ENCODE results near the gene SPSB2. TPM values are rescaled to one million over a fixed set of nuclear protein-coding genes. Genes with fewer than 3 reads are reported as not detected.

The SPSB2 gene
- total RNA-seq (10 to 100 TPM in 3 of 5 experiments, 1 to 10 TPM in 2; 5.1 to 20.2 (median 11.2) TPM), polyA plus RNA-seq (10 to 100 TPM; 10.8 to 14.5 TPM), total RNA-seq (6.7 reads per million, percentile 29 among the genes with 10 or more reads in this experiment)

- Histone ChIP-seq H3K27me3 (ENCODE audit: control insufficient read depth in 2 of 2, insufficient read depth in 2 of 2, low read length in 2 of 2) (no peaks in the 10 kb centered on the region), H3K36me3 (ENCODE audit: control insufficient read depth in 2 of 3, insufficient read depth in 3 of 3, low read length in 3 of 3) (peaks cover 3 to 27% (median 6%) of the 10 kb centered on the region in 3 experiments), H3K27ac (ENCODE audit: low read depth, low read length) (peak within 1 kb of the TSS; percentile 77), H3K4me3 (ENCODE audit: low read length) (peak within 1 kb of the TSS; percentile 98), H3K4me1 (ENCODE audit: control insufficient read depth in 2 of 2, insufficient read depth in 2 of 2, low read length in 2 of 2) (peaks cover 32 to 34% of the 10 kb centered on the region in 2 donors), H3K9me3 (ENCODE audit: control insufficient read depth in 2 of 3, low read length in 3 of 3) (no peaks in the 10 kb centered on the region)
- H3K9me3 Mint-ChIP-seq: no peaks in the 10 kb centered on the region
- peaks cover 34 to 58% (median 47%) of the 10 kb centered on the region in 7 donors for H3K4me1 Mint-ChIP-seq
- no peaks in the 10 kb centered on the region for H3K27me3 Mint-ChIP-seq
- peak; percentile 96 to 100 (median 98) for DNase-seq
- CTCF ChIA-PET: interaction anchor here (0.7 to 6.9 kb wide), 31 partner anchors 9 to 240 kb away, joined by 3 to 45 read pairs (median 4); partner anchors contain the start of genes C12orf57, C1RL, CDCA3 and LRRC23
- ATAC-seq: peak; percentile 97
- peak within 1 kb of the TSS; percentile 79 to 94 (median 88) for H3K27ac Mint-ChIP-seq
- H3K36me3 Mint-ChIP-seq: peaks cover 0 to 42% (median 3%) of the 10 kb centered on the region in 5 donors
- POLR2A ChIA-PET: interaction anchor here (0.7 to 4.6 kb wide), 40 partner anchors 9 to 316 kb away, joined by 3 to 70 read pairs (median 5); partner anchors contain the start of genes C12orf57, CDCA3, ENO2 and LPCAT3
- H3K4me3 Mint-ChIP-seq: peak within 1 kb of the TSS; percentile 87 to 95 (median 91)
- intact Hi-C loops (cut with micrococcal nuclease): loop anchor here (1.0 to 5.0 kb wide), 21 partner anchors 18 to 1824 kb away; partner anchors contain the start of genes EMG1 (in 2 of the 2), ENO2 (in 2 of the 2), LPCAT3 (in 2 of the 2) and LRRC23 (in 2 of the 2)
These were observed at the start of gene SPSB2 for GRCh38 chr12:6873094-6874014. Gene SPSB2 (minus strand): TSS chr12:6873303. CDS start chr12:6872901, 402 bp downstream.

- H3K27ac ChIP-seq (ENCODE audit: low read depth, low read length): no peak overlapping the region
- no peaks in the 10 kb centered on the region for H3K27me3 ChIP-seq (ENCODE audit: control insufficient read depth in 2 of 2, insufficient read depth in 2 of 2, low read length in 2 of 2)
- Mint-ChIP-seq H3K27ac (peak overlapping the region in 5 of 9 donors; percentile 1 to 61 (median 32)), H3K36me3 (peaks cover 0 to 33% (median 9%) of the 10 kb centered on the region in 5 donors), H3K27me3 (no peaks in the 10 kb centered on the region), H3K4me1 (peaks cover 14 to 56% (median 22%) of the 10 kb centered on the region in 7 donors), H3K9me3 (no peaks in the 10 kb centered on the region), H3K4me3 (no peak overlapping the region)
- H3K4me1 ChIP-seq (ENCODE audit: control insufficient read depth in 2 of 2, insufficient read depth in 2 of 2, low read length in 2 of 2): peaks cover 8 to 12% of the 10 kb centered on the region in 2 donors
- POLR2A ChIA-PET: interaction anchor here (1.5 to 23.3 kb wide), 2 partner anchors 16 to 20 kb away, joined by 6 to 367 read pairs; partner anchors contain the start of genes C12orf57, PTPN6 and RNU7-1
- ATAC-seq (no peak), DNase-seq (no peak)
- intact Hi-C loops (cut with micrococcal nuclease): no loop called here
- H3K4me3 ChIP-seq (ENCODE audit: low read length): no peak overlapping the region
- peaks cover 0 to 53% (median 8%) of the 10 kb centered on the region in 3 experiments for H3K36me3 ChIP-seq (ENCODE audit: control insufficient read depth in 2 of 3, insufficient read depth in 3 of 3, low read length in 3 of 3)
- CTCF ChIA-PET: interaction anchor here (0.6 to 1.7 kb wide), 5 partner anchors 15 to 233 kb away, joined by 3 to 4 read pairs (median 3); partner anchors contain the start of gene ZNF384
- H3K9me3 ChIP-seq (ENCODE audit: control insufficient read depth in 2 of 3, low read length in 3 of 3): no peaks in the 10 kb centered on the region
These were observed 49.2 kb upstream of the SPSB2 start for GRCh38 chr12:6921996-6922946.

- Mint-ChIP-seq H3K27ac (peak overlapping the region in 2 of 9 donors; percentile 14 to 86), H3K4me1 (peaks cover 7 to 55% (median 16%) of the 10 kb centered on the region in 7 donors), H3K27me3 (peaks cover 0 to 1% (median 0%) of the 10 kb centered on the region in 5 donors), H3K4me3 (no peak overlapping the region), H3K9me3 (no peaks in the 10 kb centered on the region), H3K36me3 (peaks cover 0 to 35% (median 9%) of the 10 kb centered on the region in 5 donors)
- DNase-seq: no peak
- H3K27ac ChIP-seq (ENCODE audit: low read depth, low read length): no peak overlapping the region
- no peaks in the 10 kb centered on the region for H3K27me3 ChIP-seq (ENCODE audit: control insufficient read depth in 2 of 2, insufficient read depth in 2 of 2, low read length in 2 of 2)
- ChIA-PET CTCF (interaction anchor here (0.6 to 1.7 kb wide), 6 partner anchors 14 to 232 kb away, joined by 3 to 4 read pairs (median 3); partner anchors contain the start of gene ZNF384), POLR2A (interaction anchor here (1.0 to 23.3 kb wide), 3 partner anchors 15 to 70 kb away, joined by 3 to 367 read pairs (median 6); partner anchors contain the start of genes C12orf57, CDCA3, PTPN6 and RNU7-1)
- no peak for ATAC-seq
- peaks cover 5 to 7% of the 10 kb centered on the region in 2 donors for H3K4me1 ChIP-seq (ENCODE audit: control insufficient read depth in 2 of 2, insufficient read depth in 2 of 2, low read length in 2 of 2)
- intact Hi-C loops (cut with micrococcal nuclease): no loop called here
- no peaks in the 10 kb centered on the region for H3K9me3 ChIP-seq (ENCODE audit: control insufficient read depth in 2 of 3, low read length in 3 of 3)
- peaks cover 5 to 60% (median 14%) of the 10 kb centered on the region in 3 experiments for H3K36me3 ChIP-seq (ENCODE audit: control insufficient read depth in 2 of 3, insufficient read depth in 3 of 3, low read length in 3 of 3)
- no peak overlapping the region for H3K4me3 ChIP-seq (ENCODE audit: low read length)
These were observed 48.4 kb upstream of the SPSB2 start for GRCh38 chr12:6921539-6921938.

- Mint-ChIP-seq H3K4me3 (no peak overlapping the region), H3K36me3 (peaks cover 0 to 44% (median 9%) of the 10 kb centered on the region in 5 donors), H3K27ac (peak overlapping the region in 7 of 9 donors; percentile 3 to 72 (median 31)), H3K27me3 (peaks cover 0 to 1% (median 0%) of the 10 kb centered on the region in 5 donors), H3K9me3 (no peaks in the 10 kb centered on the region), H3K4me1 (peaks cover 3 to 61% (median 29%) of the 10 kb centered on the region in 7 donors)
- intact Hi-C loops (cut with micrococcal nuclease): no loop called here
- Histone ChIP-seq H3K4me1 (ENCODE audit: control insufficient read depth in 2 of 2, insufficient read depth in 2 of 2, low read length in 2 of 2) (peaks cover 7 to 10% of the 10 kb centered on the region in 2 donors), H3K4me3 (ENCODE audit: low read length) (no peak overlapping the region), H3K27me3 (ENCODE audit: control insufficient read depth in 2 of 2, insufficient read depth in 2 of 2, low read length in 2 of 2) (no peaks in the 10 kb centered on the region), H3K27ac (ENCODE audit: low read depth, low read length) (no peak overlapping the region), H3K36me3 (ENCODE audit: control insufficient read depth in 2 of 3, insufficient read depth in 3 of 3, low read length in 3 of 3) (peaks cover 5 to 71% (median 14%) of the 10 kb centered on the region in 3 experiments), H3K9me3 (ENCODE audit: control insufficient read depth in 2 of 3, low read length in 3 of 3) (no peaks in the 10 kb centered on the region)
- POLR2A ChIA-PET: interaction anchor here (0.6 to 23.3 kb wide), 4 partner anchors 12 to 65 kb away, joined by 3 to 367 read pairs (median 4); partner anchors contain the start of genes C12orf57, PTPN6 and RNU7-1
- DNase-seq (no peak), ATAC-seq (no peak)
- CTCF ChIA-PET: interaction anchor here (0.9 to 1.0 kb wide), 2 partner anchors 47 to 316 kb away, joined by 3 read pairs; partner anchors contain the start of gene SPSB2
These were observed 46.5 kb upstream of the SPSB2 start for GRCh38 chr12:6919588-6919987.

- Histone ChIP-seq H3K4me1 (ENCODE audit: control insufficient read depth in 2 of 2, insufficient read depth in 2 of 2, low read length in 2 of 2) (peaks cover 11 to 14% of the 10 kb centered on the region in 2 donors), H3K9me3 (ENCODE audit: control insufficient read depth in 2 of 3, low read length in 3 of 3) (no peaks in the 10 kb centered on the region), H3K4me3 (ENCODE audit: low read length) (no peak overlapping the region), H3K36me3 (ENCODE audit: control insufficient read depth in 2 of 3, insufficient read depth in 3 of 3, low read length in 3 of 3) (peaks cover 5 to 60% (median 14%) of the 10 kb centered on the region in 3 experiments), H3K27ac (ENCODE audit: low read depth, low read length) (no peak overlapping the region), H3K27me3 (ENCODE audit: control insufficient read depth in 2 of 2, insufficient read depth in 2 of 2, low read length in 2 of 2) (no peaks in the 10 kb centered on the region)
- POLR2A ChIA-PET: interaction anchor here (0.6 to 2.0 kb wide), 5 partner anchors 11 to 194 kb away, joined by 3 to 6 read pairs (median 3); partner anchors contain the start of genes ATN1, C12orf57 and RNU7-1
- ATAC-seq (no peak), DNase-seq (no peak)
- CTCF ChIA-PET: interaction anchor here (0.9 to 1.6 kb wide), 3 partner anchors 26 to 224 kb away, joined by 3 to 4 read pairs (median 4); partner anchors contain the start of genes C12orf57, RNU7-1 and SPSB2
- peaks cover 0 to 4% (median 0%) of the 10 kb centered on the region in 5 donors for H3K27me3 Mint-ChIP-seq
- peaks cover 0 to 62% (median 35%) of the 10 kb centered on the region in 7 donors for H3K4me1 Mint-ChIP-seq
- peaks cover 0 to 41% (median 9%) of the 10 kb centered on the region in 5 donors for H3K36me3 Mint-ChIP-seq
- no peaks in the 10 kb centered on the region for H3K9me3 Mint-ChIP-seq
- H3K4me3 Mint-ChIP-seq: peak overlapping the region in 1 of 10 donors; percentile 25
- intact Hi-C loops (cut with micrococcal nuclease): no loop called here
- H3K27ac Mint-ChIP-seq: peak overlapping the region in 1 of 9 donors; percentile 30
These were observed 44.6 kb upstream of the SPSB2 start for GRCh38 chr12:6917491-6918231.

Measured in naive thymus-derived CD4-positive, alpha-beta T cell (primary cell).